COLO829 (cell line): ENCODE measurements around the gene ANKRD29.
A peak's percentile ranks its signal among the peaks of the same experiment; 100 is the strongest.
"Not testable (repeated sequence)": the region's sequence is repeated elsewhere in the genome, so short reads cannot be mapped to it uniquely, and the experiment has no call there.

Experiments
- DNase-seq: peaks from one replicate; pipeline ENCODE4 v3.0.0; 2012; ENCODE audit warnings: low spot score

The ANKRD29 gene

GRCh38 chr18:23616258-23616657 lies 46.5 kb downstream of the ANKRD29 start:
- DNase-seq = no peak

- no peak for DNase-seq
Observed at GRCh38 chr18:23614891-23615290, 47.8 kb downstream of the ANKRD29 start.

- DNase-seq = no peak
Observed at GRCh38 chr18:23614413-23614812, 48.3 kb downstream of the ANKRD29 start.

- not testable (repeated sequence) for DNase-seq
Observed at GRCh38 chr18:23613091-23613475, 49.6 kb downstream of the ANKRD29 start.

GRCh38 chr18:23612434-23613090 lies 50.1 kb downstream of the ANKRD29 start:
- no peak for DNase-seq

- no peak for DNase-seq
Observed at GRCh38 chr18:23609390-23610023, 53.2 kb downstream of the ANKRD29 start.

GRCh38 chr18:23608211-23608610 lies 54.5 kb downstream of the ANKRD29 start:
- no peak for DNase-seq

- DNase-seq = no peak
Observed at GRCh38 chr18:23605941-23606340, 56.8 kb downstream of the ANKRD29 start.

GRCh38 chr18:23599809-23600208 lies 62.9 kb downstream of the ANKRD29 start:
- DNase-seq = no peak

- no peak for DNase-seq
Observed at GRCh38 chr18:23596183-23596582, 66.5 kb downstream of the ANKRD29 start.

GRCh38 chr18:23595591-23595990 lies 67.1 kb downstream of the ANKRD29 start:
- no peak for DNase-seq

GRCh38 chr18:23593720-23594119 lies 69.0 kb downstream of the ANKRD29 start:
- DNase-seq = peak; percentile 22

- no peak for DNase-seq
Observed at GRCh38 chr18:23592911-23593310, 69.8 kb downstream of the ANKRD29 start.

GRCh38 chr18:23591011-23591410 lies 71.7 kb downstream of the ANKRD29 start:
- no peak for DNase-seq

GRCh38 chr18:23588836-23589560 lies 73.7 kb downstream of the ANKRD29 start:
- DNase-seq = no peak

GRCh38 chr18:23587220-23587642 lies 75.5 kb downstream of the ANKRD29 start:
- DNase-seq = no peak

- DNase-seq = peak; percentile 79
Observed at GRCh38 chr18:23586249-23587196, 76.2 kb downstream of the ANKRD29 start, which contains the start of gene NPC1. Gene NPC1 (minus strand): TSS chr18:23586506. CDS start chr18:23586343, 163 bp downstream.

GRCh38 chr18:23585897-23586248 lies 76.8 kb downstream of the ANKRD29 start:
- no peak for DNase-seq

GRCh38 chr18:23585007-23585871 lies 77.5 kb downstream of the ANKRD29 start:
- no peak for DNase-seq

- DNase-seq = no peak
Observed at GRCh38 chr18:23584019-23584983, 78.4 kb downstream of the ANKRD29 start.
